K562 (cell line): ENCODE measurements around the gene OPTN. TPM values are rescaled to one million over a fixed set of nuclear protein-coding genes. Genes with fewer than 3 reads are reported as not detected.
A peak's percentile ranks its signal among the peaks of the same experiment; 100 is the strongest.

Source experiments
- BCOR ChIP-seq: fragments of 450-650 bp; IDR thresholded peaks from 2 replicates; pipeline ENCODE4 v1.6.1; 2016
- EP400 ChIP-seq: fragments of 450-650 bp; IDR thresholded peaks from 2 replicates; pipeline ENCODE4 v1.6.1; 2017; ENCODE audit warnings: antibody characterized with exemption, mild to moderate bottlenecking, moderate library complexity
- HNRNPUL1 ChIP-seq: fragments of 200-400 bp; formaldehyde crosslinking; IDR thresholded peaks from 2 replicates; pipeline ENCODE4 v1.6.1; 2017; ENCODE audit warnings: low read length
- KLF16 ChIP-seq: IDR thresholded peaks from 2 replicates; pipeline ENCODE4 v1.6.1; 2016; ENCODE audit warnings: antibody characterized with exemption
- MAFG ChIP-seq: fragments of 450-650 bp; conservative IDR thresholded peaks from 2 replicates; pipeline ENCODE4 v1.6.1; 2016; ENCODE audit warnings: missing genetic modification characterization, missing compliant biosample characterization
- NR2F6 ChIP-seq: fragments of 450-650 bp; formaldehyde crosslinking; IDR thresholded peaks from 2 replicates; pipeline ENCODE4 v1.4.0; 2020; ENCODE audit warnings: mild to moderate bottlenecking
- NR4A1 ChIP-seq, 2 experiments: fragments of 250-450 bp in 1 of 2; fragments of 450-650 bp in 1 of 2; sonication (Bioruptor Pico) in 1 of 2; IDR thresholded peaks; 2 replicates each; pipeline versions ENCODE4 v1.4.0 to v1.6.1; 2016 to 2020; ENCODE audit warnings: mild to moderate bottlenecking in 2 of 2, missing compliant biosample characterization in 1 of 2, missing genetic modification characterization in 1 of 2, moderate library complexity in 1 of 2
- POLR2AphosphoS2 ChIP-seq: IDR thresholded peaks from 2 replicates; pipeline ENCODE4 v1.6.1; 2012; ENCODE audit warnings: low read length, improper control_type of control experiment
- TRIM24 ChIP-seq, 2 experiments: fragments of 450-650 bp; IDR thresholded peaks; 2 replicates each; pipeline ENCODE4 v1.6.1; 2016
- XRCC3 ChIP-seq: fragments of 450-650 bp; IDR thresholded peaks from 2 replicates; pipeline ENCODE4 v1.6.1; 2017; ENCODE audit warnings: mild to moderate bottlenecking, moderate library complexity
- YY1 ChIP-seq, 3 experiments: IDR thresholded peaks; 2 replicates each; pipeline ENCODE4 v1.6.1; 2011; ENCODE audit warnings: low read length in 2 of 3, mild to moderate bottlenecking in 2 of 3, moderate library complexity in 2 of 3, borderline replicate concordance in 1 of 3, control low read depth in 1 of 3, low read depth in 1 of 3; ENCODE audit not compliant: insufficient read depth in 3 of 3, insufficient replicate concordance in 2 of 3, control insufficient read depth in 1 of 3, insufficient read length in 1 of 3; ENCODE audit errors: extremely low read depth in 1 of 3
- ZNF23 ChIP-seq: fragments of 250-450 bp; sonication (Bioruptor Pico); IDR thresholded peaks from 2 replicates; pipeline ENCODE4 v1.4.0; 2020; ENCODE audit warnings: mild to moderate bottlenecking
- ZNF561 ChIP-seq: fragments of 450-650 bp; formaldehyde crosslinking; conservative IDR thresholded peaks from 2 replicates; pipeline ENCODE4 v1.4.0; 2020; ENCODE audit warnings: mild to moderate bottlenecking, moderate library complexity
- ZZZ3 ChIP-seq: fragments of 450-650 bp; IDR thresholded peaks from 2 replicates; pipeline ENCODE4 v1.6.1; 2016; ENCODE audit warnings: antibody characterized with exemption, mild to moderate bottlenecking, moderate library complexity
- polyA plus RNA-seq, 8 experiments: library from polyadenylated mRNA; depleted of rRNA in 4 of 8; stranded (reverse) in 5 of 8; unstranded in 3 of 8; fragments of >200 nt; fragmentation: Nextera tagmentation in 2 of 8; fragmentation: Illumina TruSeq in 1 of 8; extraction: Ambion mirVana in 2 of 8; extraction: Trizol in 1 of 8; gene quantifications; 2 replicates each; pipeline versions ENCODE4 v1.2.1 to v1.2.3, GENCODE V29; 2011 to 2014; ENCODE audit warnings: inconsistent platforms in 1 of 8, missing spikeins in 1 of 8
- total RNA-seq, 7 experiments: library from RNA; depleted of rRNA in 6 of 7; stranded (reverse); fragments of >200 nt in 6 of 7; fragmentation: Illumina TruSeq in 2 of 7; extraction: Trizol in 2 of 7; gene quantifications; 2 replicates each; pipeline versions ENCODE4 v1.2.1 to v1.2.3, GENCODE V29; 2011 to 2021; ENCODE audit warnings: low replicate concordance in 1 of 7
- TF ChIP-seq, protein P1 (sequence below): fragments of 250-450 bp; sonication (Bioruptor Pico); IDR thresholded peaks from 2 replicates; pipeline ENCODE4 v1.6.1; 2021; ENCODE audit warnings: mild to moderate bottlenecking
- TF ChIP-seq, protein P2 (sequence below): fragments of 450-650 bp; IDR thresholded peaks from 2 replicates; pipeline ENCODE4 v1.6.1; 2016; ENCODE audit warnings: missing biosample characterization, missing genetic modification characterization
- TF ChIP-seq, protein P3 (sequence below): fragments of 450-650 bp; conservative IDR thresholded peaks from 2 replicates; pipeline ENCODE4 v1.6.1; 2016; ENCODE audit warnings: missing genetic modification characterization, low read depth, mild to moderate bottlenecking, control low read depth, missing compliant biosample characterization
- TF ChIP-seq, protein P4 (sequence below): fragments of 250-450 bp; sonication (Bioruptor Pico); IDR thresholded peaks from 2 replicates; pipeline ENCODE4 v1.8.0; 2022; ENCODE audit warnings: moderate library complexity, mild to moderate bottlenecking, inconsistent platforms

The OPTN gene
- total and polyA plus RNA-seq, 9 of the 15 experiments (the other 6 are each of a cell fraction or from before 2014, with no cell fraction given), result 2.2 to 6.8 (median 5.0) TPM

DNA sequence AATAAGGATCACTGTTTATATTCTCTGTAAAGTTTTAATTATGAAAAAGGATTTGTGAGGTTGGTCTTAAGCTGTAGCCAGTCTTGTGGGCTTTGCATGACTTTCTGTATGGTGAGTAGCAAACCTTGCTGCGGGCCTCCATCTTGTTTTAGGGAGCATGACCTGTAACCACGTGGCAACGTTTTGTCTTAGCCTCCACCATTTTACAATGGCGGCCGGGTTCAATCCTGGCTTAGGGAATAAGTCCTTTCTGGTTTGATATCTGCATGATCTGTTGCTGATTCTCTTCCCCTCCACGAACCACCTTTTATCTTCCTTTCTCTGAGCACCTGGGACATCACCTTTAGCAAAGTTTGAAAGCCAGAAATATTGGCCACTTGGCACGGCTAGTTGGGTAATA lies 32.5 kb upstream of the OPTN start (continued):
- TF ChIP-seq MAFG (no peak), ZZZ3 (no peak), YY1 (IDR thresholded peaks at IDR 0.05; ENCODE audit: borderline replicate concordance in 1 of 3, control insufficient read depth in 1 of 3, extremely low read depth in 1 of 3, insufficient read depth in 3 of 3, insufficient read length in 1 of 3, insufficient replicate concordance in 2 of 3, low read depth in 1 of 3, low read length in 2 of 3) (peak in 1 of 3 experiments; percentile 68), NR2F6 (CRISPR knock-in tag) (no peak), POLR2AphosphoS2 (no peak), XRCC3 (no peak), NR4A1 (CRISPR knock-in tag; IDR thresholded peaks at IDR 0.05) (no peak), NR4A1 (tag; IDR thresholded peaks at IDR 0.05) (peak; percentile 46; the same call in 1 of the 2 replicates), ZNF23 (no peak), BCOR (no peak), HNRNPUL1 (no peak), ZNF561 (CRISPR knock-in tag) (no peak), KLF16 (no peak), EP400 (peak; percentile 22; the same call in 1 of the 2 replicates), TRIM24 (IDR thresholded peaks at IDR 0.05) (no peak)
- TF ChIP-seq, protein P1, sequence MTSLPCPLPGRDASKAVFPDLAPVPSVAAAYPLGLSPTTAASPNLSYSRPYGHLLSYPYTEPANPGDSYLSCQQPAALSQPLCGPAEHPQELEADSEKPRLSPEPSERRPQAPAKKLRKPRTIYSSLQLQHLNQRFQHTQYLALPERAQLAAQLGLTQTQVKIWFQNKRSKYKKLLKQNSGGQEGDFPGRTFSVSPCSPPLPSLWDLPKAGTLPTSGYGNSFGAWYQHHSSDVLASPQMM (CRISPR knock-in tag), result no peak
- TF ChIP-seq, protein P2, sequence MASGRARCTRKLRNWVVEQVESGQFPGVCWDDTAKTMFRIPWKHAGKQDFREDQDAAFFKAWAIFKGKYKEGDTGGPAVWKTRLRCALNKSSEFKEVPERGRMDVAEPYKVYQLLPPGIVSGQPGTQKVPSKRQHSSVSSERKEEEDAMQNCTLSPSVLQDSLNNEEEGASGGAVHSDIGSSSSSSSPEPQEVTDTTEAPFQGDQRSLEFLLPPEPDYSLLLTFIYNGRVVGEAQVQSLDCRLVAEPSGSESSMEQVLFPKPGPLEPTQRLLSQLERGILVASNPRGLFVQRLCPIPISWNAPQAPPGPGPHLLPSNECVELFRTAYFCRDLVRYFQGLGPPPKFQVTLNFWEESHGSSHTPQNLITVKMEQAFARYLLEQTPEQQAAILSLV (tag), result 0 out of 2 replicates have a peak, but pooled peaks have one; percentile 9
- TF ChIP-seq, protein P3, sequence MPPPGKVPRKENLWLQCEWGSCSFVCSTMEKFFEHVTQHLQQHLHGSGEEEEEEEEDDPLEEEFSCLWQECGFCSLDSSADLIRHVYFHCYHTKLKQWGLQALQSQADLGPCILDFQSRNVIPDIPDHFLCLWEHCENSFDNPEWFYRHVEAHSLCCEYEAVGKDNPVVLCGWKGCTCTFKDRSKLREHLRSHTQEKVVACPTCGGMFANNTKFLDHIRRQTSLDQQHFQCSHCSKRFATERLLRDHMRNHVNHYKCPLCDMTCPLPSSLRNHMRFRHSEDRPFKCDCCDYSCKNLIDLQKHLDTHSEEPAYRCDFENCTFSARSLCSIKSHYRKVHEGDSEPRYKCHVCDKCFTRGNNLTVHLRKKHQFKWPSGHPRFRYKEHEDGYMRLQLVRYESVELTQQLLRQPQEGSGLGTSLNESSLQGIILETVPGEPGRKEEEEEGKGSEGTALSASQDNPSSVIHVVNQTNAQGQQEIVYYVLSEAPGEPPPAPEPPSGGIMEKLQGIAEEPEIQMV (tag), result peak; percentile 33; the same call in 1 of the 2 replicates
- TF ChIP-seq, protein P4, sequence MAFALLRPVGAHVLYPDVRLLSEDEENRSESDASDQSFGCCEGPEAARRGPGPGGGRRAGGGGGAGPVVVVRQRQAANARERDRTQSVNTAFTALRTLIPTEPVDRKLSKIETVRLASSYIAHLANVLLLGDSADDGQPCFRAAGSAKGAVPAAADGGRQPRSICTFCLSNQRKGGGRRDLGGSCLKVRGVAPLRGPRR, result no peak
